ENCODE measurements around the gene TIMM44. TPM values are rescaled to one million over a fixed set of nuclear protein-coding genes. Genes with fewer than 3 reads are reported as not detected.

TIMM44 gene
- total RNA-seq, 2 donors from 2014 or later = 20.5 to 73.8 TPM

DNA sequence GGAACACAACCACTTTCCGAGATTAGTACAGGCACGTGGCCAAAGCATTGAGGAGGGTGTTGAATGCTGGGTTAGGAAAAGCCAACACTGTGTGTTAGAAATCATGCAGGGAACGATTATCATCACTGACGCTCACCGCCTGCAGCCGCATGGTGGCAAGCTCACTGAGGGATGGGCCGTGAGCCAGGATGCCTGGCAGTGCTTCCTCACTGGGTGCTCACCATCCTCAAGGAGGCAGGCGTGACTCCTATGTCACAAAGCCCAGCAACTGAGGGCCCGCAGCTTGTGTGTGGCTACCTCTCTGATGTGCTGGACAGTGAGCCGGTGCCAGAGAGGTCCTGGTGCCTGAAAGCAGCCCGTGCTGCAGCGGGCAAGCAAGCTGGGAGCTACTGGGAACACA is 30.4 kb upstream of the TIMM44 start:
- no peak for ATAC-seq
- Histone ChIP-seq H3K4me1 (no peaks in the 10 kb centered on the region), H3K4me3 (no peak overlapping the region), H3K27me3 (no peaks in the 10 kb centered on the region), H3K36me3 (replicated peaks in 1 of 2; ENCODE audit: insufficient read depth in 1 of 2, low read depth in 2 of 2) (peaks cover 0 to 11% of the 10 kb centered on the region in 2 donors), H3K27ac (no peak overlapping the region), H3K9me3 (no peaks in the 10 kb centered on the region)
- intact Hi-C loops (cut with DNase I) = no loop called here
- TF ChIP-seq CTCF (IDR thresholded peaks at IDR 0.05) (peak in 1 of 7 experiments; percentile 5), POLR2A (IDR thresholded peaks at IDR 0.05) (no peak)
- DNase-seq = no peak
- WGBS, 2 donors = 88 to 91% methylated on average over 8 to 12 of the region's 12 CpGs

GRCh38 chr19:7971553-7972520 is 28.4 kb upstream of the TIMM44 start:
- Histone ChIP-seq H3K27me3 (no peaks in the 10 kb centered on the region), H3K9me3 (no peaks in the 10 kb centered on the region), H3K4me3 (no peak overlapping the region), H3K4me1 (no peaks in the 10 kb centered on the region), H3K36me3 (replicated peaks in 1 of 2; ENCODE audit: insufficient read depth in 1 of 2, low read depth in 2 of 2) (peaks cover 0 to 19% of the 10 kb centered on the region in 2 donors), H3K27ac (no peak overlapping the region)
- ATAC-seq (no peak), DNase-seq (no peak)
- intact Hi-C loops (cut with DNase I) = no loop called here
- WGBS, 2 donors = 81 to 89% methylated on average over 8 to 35 of the region's 35 CpGs
- TF ChIP-seq POLR2A (IDR thresholded peaks at IDR 0.05) (no peak), CTCF (IDR thresholded peaks at IDR 0.05) (no peak)

GRCh38 chr19:7970716-7971448 is 27.4 kb upstream of the TIMM44 start:
- DNase-seq (peak in 2 of 4 donors; percentile 29 to 40), ATAC-seq (peak; percentile 39)
- H3K4me3 ChIP-seq = no peak overlapping the region
- 69 to 77% methylated on average over 10 to 12 of the region's 12 CpGs for WGBS, 2 donors
- no peak overlapping the region for H3K27ac ChIP-seq
- no peaks in the 10 kb centered on the region for H3K27me3 ChIP-seq
- peaks cover 7 to 22% of the 10 kb centered on the region in 2 donors for H3K36me3 ChIP-seq (replicated peaks in 1 of 2; ENCODE audit: insufficient read depth in 1 of 2, low read depth in 2 of 2)
- TF ChIP-seq POLR2A (IDR thresholded peaks at IDR 0.05) = no peak
- TF ChIP-seq CTCF (IDR thresholded peaks at IDR 0.05) = peak; percentile 21 to 60 (median 51)
- intact Hi-C loops (cut with DNase I) = no loop called here
- no peaks in the 10 kb centered on the region for H3K4me1 ChIP-seq
- H3K9me3 ChIP-seq = no peaks in the 10 kb centered on the region

- Histone ChIP-seq H3K27ac (no peak overlapping the region), H3K27me3 (no peaks in the 10 kb centered on the region), H3K4me1 (no peaks in the 10 kb centered on the region), H3K36me3 (replicated peaks in 1 of 2; ENCODE audit: insufficient read depth in 1 of 2, low read depth in 2 of 2) (peaks cover 7 to 22% of the 10 kb centered on the region in 2 donors), H3K4me3 (no peak overlapping the region), H3K9me3 (no peaks in the 10 kb centered on the region)
- ATAC-seq (no peak), DNase-seq (no peak)
- WGBS, 2 donors = 91% methylated on average over 11 of the region's 11 CpGs
- TF ChIP-seq POLR2A (IDR thresholded peaks at IDR 0.05) (no peak), CTCF (IDR thresholded peaks at IDR 0.05) (no peak)
- intact Hi-C loops (cut with DNase I) = loop anchor here (10.0 kb wide), 1 partner anchor 165 kb away; no protein-coding TSS in a partner anchor
These were observed 26.1 kb upstream of the TIMM44 start for GRCh38 chr19:7969555-7969939.
